HCT116 (cell line): ENCODE measurements around the gene SLAIN1.

ENCODE experiments used
- CTCF ChIP-seq, 3 experiments: fragments of 200-600 bp in 1 of 3; sonication (generic) in 1 of 3; IDR thresholded peaks in 2 of 3; conservative IDR thresholded peaks in 1 of 3; 2 replicates each; pipeline ENCODE4 v1.5.1; 2012 to 2017; ENCODE audit warnings: low read depth in 2 of 3, low read length in 2 of 3, antibody characterized with exemption in 1 of 3, borderline replicate concordance in 1 of 3, control low read depth in 1 of 3, mild to moderate bottlenecking in 1 of 3, mixed read lengths in 1 of 3, mixed run types in 1 of 3, moderate library complexity in 1 of 3; ENCODE audit not compliant: insufficient read depth in 1 of 3
- MAX ChIP-seq: IDR thresholded peaks from 2 replicates; pipeline ENCODE4 v1.6.1; 2012
- POLR2A ChIP-seq: IDR thresholded peaks from 2 replicates; pipeline ENCODE4 v1.7.0; 2011; ENCODE audit warnings: borderline replicate concordance; ENCODE audit not compliant: insufficient read depth, insufficient read length; ENCODE audit errors: extremely low read depth
- POLR2AphosphoS5 ChIP-seq: IDR thresholded peaks from 2 replicates; pipeline ENCODE4 v1.6.1; 2011; ENCODE audit warnings: mild to moderate bottlenecking, low read depth, low read length, moderate library complexity
- TCF7L2 ChIP-seq: IDR thresholded peaks from 2 replicates; pipeline ENCODE4 v1.7.0; 2011; ENCODE audit warnings: borderline replicate concordance, inconsistent platforms; ENCODE audit not compliant: insufficient read depth, insufficient read length; ENCODE audit errors: extremely low read depth

- TF ChIP-seq CTCF (IDR thresholded peaks at IDR 0.05 in 2 of 3, conservative IDR thresholded peaks at IDR 0.05 in 1 of 3; ENCODE audit: borderline replicate concordance in 1 of 3, insufficient read depth in 1 of 3, low read depth in 2 of 3, low read length in 2 of 3) (no peak), POLR2AphosphoS5 (no peak), MAX (no peak), POLR2A (no peak), TCF7L2 (no peak)
These were observed 16.8 kb downstream of the SLAIN1 start for GRCh38 chr13:77714119-77714755.
